MM.1S (cell line): Measurements from ENCODE around the gene SLC49A4.

ENCODE experiments used
- DNase-seq: peaks from one replicate; pipeline ENCODE4 v3.0.0-alpha.2; 2015
- H2AFZ ChIP-seq: fragments of 300-600 bp; sonication (generic); 2 replicates; pipeline ENCODE4 v1.6.0; 2016; ENCODE audit warnings: antibody characterized with exemption, low read length
- H3F3A ChIP-seq: fragments of 300-600 bp; sonication (generic); 2 replicates; pipeline ENCODE4 v1.6.1; 2016; ENCODE audit warnings: mild to moderate bottlenecking, antibody characterized with exemption, low read length, moderate library complexity, mixed read lengths; ENCODE audit not compliant: insufficient read depth
- H3K27ac ChIP-seq: fragments of 300-600 bp; sonication (generic); 2 replicates; pipeline ENCODE4 v1.5.1; 2016; ENCODE audit warnings: mild to moderate bottlenecking, low read length
- H3K27me3 ChIP-seq: fragments of 300-600 bp; sonication (generic); replicated peaks from 2 replicates; pipeline ENCODE4 v1.6.0; 2016; ENCODE audit warnings: low read length; ENCODE audit not compliant: insufficient read depth
- H3K36me3 ChIP-seq: fragments of 300-600 bp; sonication (generic); replicated peaks from 2 replicates; pipeline ENCODE4 v1.6.1; 2016; ENCODE audit warnings: mild to moderate bottlenecking, low read length, mixed read lengths; ENCODE audit not compliant: insufficient read depth
- H3K4me1 ChIP-seq: fragments of 300-600 bp; sonication (generic); 2 replicates; pipeline ENCODE4 v1.6.1; 2016; ENCODE audit warnings: low read length, mixed read lengths
- H3K4me2 ChIP-seq: fragments of 300-600 bp; sonication (generic); 2 replicates; pipeline ENCODE4 v1.6.0; 2016; ENCODE audit warnings: low read depth, low read length
- H3K4me3 ChIP-seq: fragments of 300-600 bp; sonication (generic); 2 replicates; pipeline ENCODE4 v1.5.1; 2016; ENCODE audit warnings: low read length, mixed read lengths
- H3K79me2 ChIP-seq: fragments of 300-600 bp; sonication (generic); 2 replicates; pipeline ENCODE4 v1.6.1; 2016; ENCODE audit warnings: mixed run types, low read length, mixed read lengths
- H3K9ac ChIP-seq: fragments of 300-600 bp; sonication (generic); 2 replicates; pipeline ENCODE4 v1.6.1; 2016; ENCODE audit warnings: low read length, mixed read lengths
- H3K9me2 ChIP-seq: fragments of 300-600 bp; sonication (generic); replicated peaks from 2 replicates; pipeline ENCODE4 v1.6.1; 2016; ENCODE audit warnings: mild to moderate bottlenecking, low read length, mixed read lengths; ENCODE audit not compliant: insufficient read depth
- H3K9me3 ChIP-seq: fragments of 300-600 bp; sonication (generic); replicated peaks from 2 replicates; pipeline ENCODE4 v1.6.1; 2016; ENCODE audit warnings: mild to moderate bottlenecking, low read length, mixed read lengths; ENCODE audit not compliant: insufficient read depth
- H4K20me1 ChIP-seq: fragments of 300-600 bp; sonication (generic); 2 replicates; pipeline ENCODE4 v1.6.1; 2016; ENCODE audit warnings: mild to moderate bottlenecking, low read length, moderate library complexity, mixed read lengths; ENCODE audit not compliant: insufficient read depth
- EZH2 ChIP-seq: fragments of 300-600 bp; sonication (generic); optimal IDR thresholded peaks from 2 replicates; pipeline ENCODE3; 2017; ENCODE audit warnings: low read depth, mild to moderate bottlenecking, antibody characterized with exemption, low read length, mixed read lengths
- EZH2phosphoT487 ChIP-seq: fragments of 300-600 bp; sonication (generic); IDR thresholded peaks from 2 replicates; pipeline ENCODE4 v1.6.1; 2018; ENCODE audit warnings: antibody characterized with exemption, low read length
- TF ChIP-seq, protein P1 (sequence below): fragments of 300-600 bp; sonication (generic); IDR thresholded peaks from 2 replicates; pipeline ENCODE4 v1.5.1; 2016; ENCODE audit warnings: antibody characterized with exemption, low read length, mixed read lengths

Gene SLC49A4

DNA sequence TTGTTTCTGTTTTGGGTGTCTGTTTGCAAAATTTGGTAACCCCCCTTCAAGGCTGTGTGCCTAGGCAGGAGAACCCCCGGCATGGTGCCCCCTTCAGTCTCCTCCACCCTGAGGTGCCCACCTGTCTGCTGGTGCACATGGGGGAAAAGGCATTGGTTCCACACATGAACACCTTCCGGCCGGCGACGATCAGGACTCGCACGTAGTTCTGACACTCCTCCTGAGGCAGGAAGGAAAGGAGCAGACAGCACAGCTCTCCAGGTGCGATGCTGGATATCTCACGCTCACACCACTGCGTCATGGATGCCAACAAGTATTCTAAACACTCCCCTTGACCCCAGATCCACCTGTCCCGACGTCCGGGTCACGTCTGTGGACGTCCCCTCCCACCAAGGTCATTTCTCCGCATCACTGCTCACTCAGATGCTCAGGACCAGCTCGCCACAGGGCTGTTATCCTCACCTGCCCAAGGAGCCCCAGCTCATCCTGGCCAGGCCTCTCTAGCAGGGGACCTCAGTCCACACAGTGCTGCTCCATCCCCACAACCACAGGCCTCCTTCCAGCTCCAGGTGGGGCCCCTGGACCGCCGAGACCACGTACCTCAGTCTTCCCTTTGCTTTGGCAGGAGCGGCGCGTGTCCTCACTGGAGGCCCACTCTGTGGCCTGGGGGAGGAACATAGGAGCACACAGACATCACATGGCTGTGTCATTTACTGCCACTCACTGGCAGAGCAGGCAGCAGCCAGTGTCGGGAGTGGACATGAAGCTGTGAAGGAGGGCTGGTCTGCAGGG lies 133.7 kb downstream of the SLC49A4 start:
- Histone ChIP-seq H3K9me2 (no peaks in the 10 kb centered on the region), H3K36me3 (no peaks in the 10 kb centered on the region)

DNA sequence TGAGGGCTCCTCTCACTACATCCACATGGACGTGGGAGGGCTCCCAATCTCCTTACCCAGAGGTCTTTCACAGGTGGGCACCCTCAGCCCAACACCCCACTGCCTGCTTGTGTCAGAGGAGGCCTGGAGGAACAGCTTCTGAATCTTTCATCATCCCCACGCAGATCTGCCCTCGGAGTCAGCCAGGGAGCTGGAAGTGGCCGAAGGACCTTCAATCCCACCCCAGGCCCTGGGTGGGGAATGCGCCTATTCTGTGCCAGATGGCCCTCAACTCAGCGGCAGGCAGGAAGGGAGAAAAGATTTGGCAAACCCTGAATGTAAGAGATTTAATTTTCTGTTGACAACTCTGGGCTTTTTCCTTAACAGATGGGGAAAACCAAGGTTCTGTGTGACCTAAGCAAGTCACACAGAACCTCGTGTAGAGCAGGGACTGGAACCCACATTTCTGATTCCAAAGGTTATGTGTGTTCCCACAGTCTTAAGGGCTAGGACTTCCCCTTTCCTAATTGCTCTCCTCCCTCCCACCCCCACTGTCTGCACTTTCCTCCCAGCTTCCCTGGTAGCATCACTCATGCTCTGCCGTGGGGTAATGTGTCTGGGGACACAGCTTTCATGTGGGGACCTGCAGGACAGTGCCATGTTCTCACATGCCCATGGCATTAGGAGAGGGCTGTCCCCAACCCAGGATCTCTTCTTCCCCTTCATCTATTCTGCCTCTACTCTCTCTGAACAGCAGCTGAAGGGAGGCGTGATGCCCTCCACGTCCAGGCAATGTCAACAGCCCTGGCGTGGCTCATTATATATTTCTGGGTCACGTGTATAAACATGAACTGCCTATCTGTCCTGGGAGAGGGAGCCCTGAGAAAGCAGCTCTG lies 134.6 kb downstream of the SLC49A4 start:
- Histone ChIP-seq H3K9me2 (no peaks in the 10 kb centered on the region), H3K4me2 (no peak overlapping the region), H4K20me1 (no peaks in the 10 kb centered on the region), H2AFZ (no peak overlapping the region), H3K27ac (no peak overlapping the region), H3K36me3 (no peaks in the 10 kb centered on the region), H3K4me1 (no peaks in the 10 kb centered on the region), H3K79me2 (no peaks in the 10 kb centered on the region), H3K9ac (no peak overlapping the region), H3F3A (no peaks in the 10 kb centered on the region), H3K27me3 (no peaks in the 10 kb centered on the region), H3K9me3 (no peaks in the 10 kb centered on the region), H3K4me3 (no peak overlapping the region)
- no peak for DNase-seq
- TF ChIP-seq, protein P1, sequence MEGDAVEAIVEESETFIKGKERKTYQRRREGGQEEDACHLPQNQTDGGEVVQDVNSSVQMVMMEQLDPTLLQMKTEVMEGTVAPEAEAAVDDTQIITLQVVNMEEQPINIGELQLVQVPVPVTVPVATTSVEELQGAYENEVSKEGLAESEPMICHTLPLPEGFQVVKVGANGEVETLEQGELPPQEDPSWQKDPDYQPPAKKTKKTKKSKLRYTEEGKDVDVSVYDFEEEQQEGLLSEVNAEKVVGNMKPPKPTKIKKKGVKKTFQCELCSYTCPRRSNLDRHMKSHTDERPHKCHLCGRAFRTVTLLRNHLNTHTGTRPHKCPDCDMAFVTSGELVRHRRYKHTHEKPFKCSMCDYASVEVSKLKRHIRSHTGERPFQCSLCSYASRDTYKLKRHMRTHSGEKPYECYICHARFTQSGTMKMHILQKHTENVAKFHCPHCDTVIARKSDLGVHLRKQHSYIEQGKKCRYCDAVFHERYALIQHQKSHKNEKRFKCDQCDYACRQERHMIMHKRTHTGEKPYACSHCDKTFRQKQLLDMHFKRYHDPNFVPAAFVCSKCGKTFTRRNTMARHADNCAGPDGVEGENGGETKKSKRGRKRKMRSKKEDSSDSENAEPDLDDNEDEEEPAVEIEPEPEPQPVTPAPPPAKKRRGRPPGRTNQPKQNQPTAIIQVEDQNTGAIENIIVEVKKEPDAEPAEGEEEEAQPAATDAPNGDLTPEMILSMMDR: no peak
- no peak for TF ChIP-seq EZH2phosphoT487
- no peak for TF ChIP-seq EZH2

More for the DNA sequence above, 133.7 kb downstream of the SLC49A4 start:
- Histone ChIP-seq H3K4me3 (no peak overlapping the region), H4K20me1 (no peaks in the 10 kb centered on the region), H3K4me1 (no peaks in the 10 kb centered on the region), H3K27me3 (no peaks in the 10 kb centered on the region), H3K9me3 (no peaks in the 10 kb centered on the region), H3F3A (no peaks in the 10 kb centered on the region), H3K27ac (no peak overlapping the region), H3K79me2 (no peaks in the 10 kb centered on the region), H2AFZ (no peak overlapping the region), H3K9ac (no peak overlapping the region), H3K4me2 (no peak overlapping the region)
- DNase-seq: no peak
- TF ChIP-seq EZH2 (no peak), EZH2phosphoT487 (no peak)
- TF ChIP-seq, protein P1: no peak

- Histone ChIP-seq H3K4me3 (no peak overlapping the region), H3K9me2 (no peaks in the 10 kb centered on the region), H3K36me3 (no peaks in the 10 kb centered on the region), H3K9ac (no peak overlapping the region), H2AFZ (no peak overlapping the region), H4K20me1 (no peaks in the 10 kb centered on the region), H3K27me3 (no peaks in the 10 kb centered on the region), H3K4me1 (no peaks in the 10 kb centered on the region), H3K9me3 (no peaks in the 10 kb centered on the region), H3F3A (no peaks in the 10 kb centered on the region), H3K27ac (no peak overlapping the region), H3K79me2 (no peaks in the 10 kb centered on the region), H3K4me2 (no peak overlapping the region)
- DNase-seq: no peak
- TF ChIP-seq EZH2 (no peak), EZH2phosphoT487 (no peak)
- TF ChIP-seq, protein P1: no peak
These were observed 135.5 kb downstream of the SLC49A4 start for GRCh38 chr3:122930063-122930997.
